NOMO-1 (cell line): ENCODE results near the gene CTSD.

Experiments
- DNase-seq, 2 experiments: peaks; one replicate each; lab custom pipeline; 2025; ENCODE audit not compliant: unreplicated experiment in 2 of 2; lab: John Stamatoyannopoulos, UW

CTSD gene

GRCh38 chr11:1746511-1746931 is 17.2 kb downstream of the CTSD start:
- no peak for DNase-seq

DNA sequence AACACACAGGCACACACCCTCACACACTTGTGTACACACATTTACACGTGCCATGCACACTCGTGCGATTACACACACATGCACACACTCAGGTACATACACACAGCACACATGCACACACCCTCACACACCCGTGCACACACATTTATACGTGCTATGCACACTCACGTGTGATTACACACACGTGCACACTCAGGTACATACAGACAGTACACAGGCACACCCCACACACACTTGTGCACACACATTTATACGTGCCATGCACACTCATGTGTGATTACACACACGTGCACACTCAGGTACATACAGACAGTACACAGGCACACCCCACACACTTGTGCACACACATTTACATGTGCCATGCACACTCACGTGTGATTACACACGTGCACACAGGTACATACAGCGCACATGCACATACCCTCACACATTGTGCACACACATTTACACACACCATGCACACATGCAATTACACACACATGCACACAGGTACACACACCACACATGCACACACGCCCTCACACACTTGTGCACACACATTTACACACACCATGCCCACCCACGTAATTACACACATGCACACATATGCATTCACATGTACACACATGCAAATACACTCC is 17.9 kb downstream of the CTSD start:
- no peak for DNase-seq

- DNase-seq, result no peak
These were observed 18.6 kb downstream of the CTSD start for GRCh38 chr11:1744891-1745700.

- DNase-seq, result no peak
These were observed 19.4 kb downstream of the CTSD start for GRCh38 chr11:1744137-1744886.

GRCh38 chr11:1743585-1744136 is 20.1 kb downstream of the CTSD start:
- DNase-seq, result no peak

GRCh38 chr11:1742869-1743584 is 20.7 kb downstream of the CTSD start:
- DNase-seq, result no peak

DNA sequence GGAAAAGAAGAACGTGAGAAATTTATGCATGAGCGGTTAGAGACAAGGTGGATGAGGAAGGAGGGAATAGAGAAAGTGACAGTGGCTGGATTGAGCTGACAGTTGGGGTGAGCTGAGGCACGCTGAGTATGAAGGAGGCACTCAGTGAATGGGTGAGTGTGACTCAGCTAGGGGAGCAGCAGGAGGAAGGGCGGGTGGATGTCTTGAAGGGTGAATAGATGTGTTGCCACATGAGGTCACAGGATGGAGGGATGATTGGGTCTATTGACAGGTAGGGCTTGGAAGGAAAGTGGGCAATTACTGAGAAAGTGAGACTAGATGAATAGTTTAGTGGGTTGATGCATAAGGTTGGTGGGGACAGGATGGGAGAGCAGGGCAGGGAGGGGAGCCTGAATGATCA is 21.4 kb downstream of the CTSD start:
- no peak for DNase-seq

- DNase-seq, result no peak
These were observed 22.0 kb downstream of the CTSD start for GRCh38 chr11:1741741-1742140.

DNA sequence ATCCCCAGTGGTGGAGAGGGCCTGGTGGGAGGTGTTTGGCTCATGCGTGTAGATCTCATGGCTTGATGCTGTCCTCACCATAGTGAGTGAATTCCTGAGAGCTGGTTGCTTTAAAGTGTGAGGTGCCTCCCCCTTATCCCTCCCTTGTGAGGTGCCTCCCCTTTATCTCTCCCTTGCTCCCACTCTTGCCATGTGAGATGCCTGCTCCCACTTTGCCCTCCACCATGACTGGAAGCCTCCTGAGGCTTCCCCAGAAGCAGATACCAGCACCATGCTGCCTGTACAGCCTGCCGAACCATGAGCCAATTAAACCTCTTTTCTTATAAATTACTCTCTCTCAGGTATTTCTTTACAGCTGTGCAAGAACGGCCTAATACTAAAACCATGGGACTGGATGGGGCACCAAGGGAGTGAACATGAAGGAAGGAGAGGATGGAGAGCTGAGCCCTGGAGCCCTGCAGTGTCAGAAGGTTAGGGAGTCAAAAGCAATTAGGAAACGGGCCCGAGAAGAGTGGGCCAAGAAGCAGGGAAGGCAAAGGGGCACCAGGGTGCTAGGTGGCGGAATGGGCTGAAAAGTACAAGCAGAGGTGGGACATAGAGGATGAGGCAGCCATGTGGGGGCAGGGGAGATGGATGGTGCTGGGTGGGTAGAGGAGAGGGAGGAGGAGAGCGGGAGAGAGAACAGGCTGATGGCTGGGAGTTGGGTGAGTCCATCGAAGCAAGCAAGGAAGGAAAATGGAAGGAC is 22.8 kb downstream of the CTSD start:
- DNase-seq, result no peak

DNA sequence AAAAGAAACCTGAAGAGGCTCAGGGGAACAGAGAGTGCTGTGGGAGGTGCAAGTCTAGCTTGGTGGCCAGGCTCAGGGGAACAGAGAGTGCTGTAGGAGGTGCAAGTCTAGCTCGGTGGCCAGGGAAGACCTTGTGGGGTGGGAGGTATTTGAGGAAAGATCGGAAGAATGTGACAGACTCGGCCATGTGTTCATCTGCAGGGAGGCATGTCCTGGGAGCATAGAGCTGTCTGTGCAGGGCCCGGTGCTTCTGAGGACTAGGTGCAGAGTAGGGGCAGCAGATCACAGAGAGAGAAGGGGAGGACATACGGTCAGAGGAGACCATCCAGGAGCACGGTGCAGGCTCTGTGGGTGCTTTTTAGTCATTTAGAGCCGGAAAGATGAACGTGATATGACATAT is 24.2 kb downstream of the CTSD start:
- no peak for DNase-seq

- DNase-seq, result no peak
These were observed 25.3 kb downstream of the CTSD start for GRCh38 chr11:1738380-1738779.

DNA sequence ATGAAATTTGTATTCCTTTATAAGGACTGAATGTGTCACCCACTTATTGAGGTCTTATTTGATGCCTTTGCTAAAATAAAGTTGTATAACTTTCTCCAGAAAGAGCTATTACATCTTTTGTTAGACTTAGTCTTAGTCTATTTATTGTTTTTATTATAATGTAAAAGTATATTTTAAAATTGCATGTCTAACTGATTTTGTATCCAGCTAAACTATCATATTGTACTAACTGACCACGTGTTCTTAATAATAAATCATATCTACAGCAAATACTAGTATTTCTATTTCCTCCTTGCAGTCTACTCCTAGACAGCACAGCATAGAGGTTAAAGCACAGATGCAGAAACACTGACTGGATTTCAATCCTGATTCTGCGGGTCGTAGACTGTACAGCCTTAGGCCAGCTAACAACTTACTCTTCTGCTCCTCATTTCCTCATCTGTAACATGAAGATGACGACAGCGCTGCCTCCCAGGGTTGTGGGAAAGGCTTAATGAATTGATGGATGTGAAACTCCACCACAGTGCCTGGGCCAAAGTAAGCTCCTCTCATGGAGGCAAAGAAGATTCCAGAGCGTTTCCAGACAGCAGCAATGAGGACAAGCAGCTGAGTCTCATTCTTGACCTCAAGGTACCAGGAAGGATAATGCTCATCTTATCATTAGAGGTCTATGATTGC is 26.5 kb downstream of the CTSD start:
- no peak for DNase-seq

GRCh38 chr11:1736447-1736992 is 27.2 kb downstream of the CTSD start:
- no peak for DNase-seq

DNA sequence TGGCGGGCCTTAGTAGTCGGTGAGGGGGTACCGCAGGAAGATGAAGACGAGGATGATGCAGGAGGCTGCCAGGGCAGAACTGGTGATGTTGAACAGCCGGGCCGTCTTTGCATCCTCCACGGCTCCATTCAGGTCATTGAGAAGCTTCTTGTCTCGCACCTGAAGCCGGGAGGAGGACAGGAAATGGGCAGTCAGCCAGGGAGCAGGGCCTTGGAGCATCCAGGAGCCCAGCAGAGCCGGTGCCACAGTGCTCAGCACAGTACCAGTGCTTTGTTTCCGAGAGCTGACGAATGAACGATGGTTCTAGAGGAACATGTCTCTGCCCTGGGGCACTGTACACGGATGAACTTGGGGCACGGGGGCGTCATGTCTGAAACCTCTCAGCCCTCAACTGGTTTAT is 28.5 kb downstream of the CTSD start:
- DNase-seq, result no peak

DNA sequence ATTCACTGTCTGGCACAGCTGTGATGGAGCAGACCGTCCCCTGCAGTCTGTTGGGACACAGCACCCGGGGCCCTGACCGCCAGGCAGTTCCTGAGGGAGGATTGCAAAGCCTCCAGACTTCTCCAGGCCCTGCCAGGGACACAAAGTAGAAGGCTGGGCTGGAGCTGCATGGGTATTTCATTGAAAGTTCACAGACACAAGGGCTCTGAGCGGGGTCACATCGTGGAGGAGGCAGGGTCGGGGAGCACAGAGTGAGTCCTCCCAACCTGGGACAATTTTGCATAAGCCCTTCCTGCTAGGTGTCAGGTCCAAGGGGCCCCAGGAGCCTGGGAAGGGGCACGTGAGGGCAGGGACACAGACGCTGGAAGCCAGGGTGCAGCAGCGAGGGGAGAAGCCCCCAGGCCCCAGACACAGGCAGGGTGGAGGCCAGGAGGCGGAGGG is 29.1 kb downstream of the CTSD start:
- DNase-seq, result no peak

DNA sequence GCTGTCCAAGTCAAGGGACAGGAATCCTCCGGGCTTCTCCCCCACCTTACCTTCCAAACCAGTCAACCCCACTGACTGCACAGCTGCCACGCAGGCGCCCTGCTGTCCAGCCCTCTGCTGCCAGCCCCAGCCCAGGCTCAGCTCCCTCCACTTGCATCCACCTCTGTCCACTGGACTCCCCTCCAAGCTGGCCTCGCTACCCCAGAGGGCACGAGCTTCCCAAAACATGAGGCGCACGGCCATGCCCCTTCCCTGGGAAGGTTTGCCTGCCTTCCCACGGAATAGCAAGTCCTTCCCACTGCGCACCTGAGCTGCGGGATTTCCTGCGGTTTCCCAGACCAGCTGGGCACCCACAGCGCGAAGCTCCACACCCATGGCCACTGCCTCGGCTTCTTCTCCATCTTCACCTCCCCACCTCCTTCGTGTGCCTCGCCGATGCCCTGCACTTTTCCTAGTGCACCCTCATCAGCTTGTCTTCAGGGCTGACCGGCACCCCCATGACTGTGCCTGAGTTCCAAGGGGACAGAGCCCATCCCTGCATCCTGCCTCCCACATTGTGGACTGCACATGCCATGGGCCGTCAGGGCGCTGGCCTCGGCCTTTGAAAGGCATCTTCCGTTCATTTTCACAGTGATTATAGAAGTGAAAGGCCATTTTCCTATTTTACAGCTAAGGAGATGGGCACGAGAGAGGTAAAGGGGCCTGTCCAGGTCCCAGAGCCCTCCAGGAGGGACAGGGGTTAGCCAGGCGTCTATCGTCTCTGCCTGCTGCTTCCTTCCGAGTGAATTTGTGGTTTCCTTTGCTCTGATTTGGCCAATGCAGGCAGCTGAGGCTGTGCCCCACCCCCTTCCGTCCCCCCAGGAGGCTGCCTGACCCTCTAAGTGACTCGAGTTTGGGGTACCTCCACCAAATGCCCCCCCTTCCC is 29.7 kb downstream of the CTSD start:
- no peak for DNase-seq

DNA sequence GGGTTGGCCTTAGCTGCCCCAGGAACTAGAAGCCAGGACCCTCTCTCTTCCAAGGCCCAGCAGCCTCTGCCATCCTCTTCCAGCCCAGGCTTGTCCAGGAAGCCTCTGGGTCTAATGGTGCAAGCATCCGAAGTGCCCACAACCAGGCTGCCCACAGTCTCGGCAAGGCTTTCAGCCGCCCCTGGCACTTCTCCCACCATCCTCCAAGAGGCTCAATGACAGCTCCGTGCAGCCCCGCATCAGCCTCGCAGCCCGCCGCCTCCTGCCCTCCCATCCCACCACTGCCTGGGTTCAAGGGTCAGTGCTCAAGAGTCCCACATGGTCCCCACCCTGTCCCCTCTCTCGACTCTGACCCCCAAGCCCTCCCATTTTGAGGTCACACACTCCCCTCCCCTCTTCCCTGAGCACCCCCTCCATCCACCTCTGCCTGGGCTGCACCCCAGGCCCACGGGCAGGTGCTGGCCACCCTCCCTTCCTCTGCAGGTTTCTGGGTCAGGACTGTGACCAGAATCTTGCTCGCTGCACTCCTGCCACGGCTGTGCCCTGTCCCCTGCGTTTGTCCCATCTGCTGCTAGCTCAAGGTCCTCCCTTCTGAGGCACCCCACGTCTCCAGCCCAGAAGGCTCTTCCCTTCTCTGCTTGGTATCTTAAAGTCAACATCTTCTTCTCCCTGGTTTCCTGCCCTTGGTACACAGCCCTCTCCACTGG is 30.6 kb downstream of the CTSD start:
- DNase-seq, result no peak
